RWPE2 (cell line): ENCODE data around the gene SIM2.
"Not testable (repeated sequence)": the region's sequence is repeated elsewhere in the genome, so short reads cannot be mapped to it uniquely, and the experiment has no call there.

Experiments
- ATAC-seq: fragments of 200-7000 bp; cut with Tn5 transposase; 3 replicates; pipeline ENCODE4 v1.9.1; 2021; ENCODE audit warnings: low read depth
- DNase-seq: peaks from one replicate; pipeline ENCODE4 v3.0.0-alpha.2; 2020; ENCODE audit warnings: low spot score
- H3K27ac ChIP-seq: fragments of 450-650 bp; 2 replicates; pipeline ENCODE4 v1.5.1; 2017; ENCODE audit warnings: mild to moderate bottlenecking; ENCODE audit not compliant: poor library complexity, severe bottlenecking
- H3K27me3 ChIP-seq: fragments of 250-450 bp; sonication (Bioruptor Pico); 2 replicates; pipeline ENCODE4 v1.5.1; 2021; ENCODE audit warnings: mild to moderate bottlenecking, moderate library complexity; ENCODE audit not compliant: insufficient read depth, poor library complexity, severe bottlenecking
- H3K36me3 ChIP-seq: fragments of 250-450 bp; sonication (Bioruptor Pico); 2 replicates; pipeline ENCODE4 v1.5.1; 2020; ENCODE audit warnings: low read depth, mild to moderate bottlenecking, moderate library complexity
- H3K4me1 ChIP-seq: fragments of 250-450 bp; sonication (Bioruptor Pico); 2 replicates; pipeline ENCODE4 v1.5.1; 2021; ENCODE audit warnings: mild to moderate bottlenecking, moderate library complexity; ENCODE audit not compliant: insufficient read depth, poor library complexity, severe bottlenecking
- H3K4me3 ChIP-seq: fragments of 250-450 bp; sonication (Bioruptor Pico); 2 replicates; pipeline ENCODE4 v1.5.1; 2021; ENCODE audit warnings: mild to moderate bottlenecking, moderate library complexity; ENCODE audit not compliant: severe bottlenecking
- H3K9me3 ChIP-seq: fragments of 250-450 bp; sonication (Bioruptor Pico); 2 replicates; pipeline ENCODE4 v1.5.1; 2021; ENCODE audit warnings: mild to moderate bottlenecking, moderate library complexity; ENCODE audit not compliant: severe bottlenecking
- TF ChIP-seq, protein P1 (sequence below): fragments of 450-650 bp; IDR thresholded peaks from one replicate; pipeline ENCODE4 v1.5.1; 2017; ENCODE audit warnings: mild to moderate bottlenecking, moderate library complexity; ENCODE audit not compliant: poor library complexity, severe bottlenecking

The SIM2 gene

GRCh38 chr21:36664662-36664990, 34.3 kb upstream of the SIM2 start:
- TF ChIP-seq, protein P1, sequence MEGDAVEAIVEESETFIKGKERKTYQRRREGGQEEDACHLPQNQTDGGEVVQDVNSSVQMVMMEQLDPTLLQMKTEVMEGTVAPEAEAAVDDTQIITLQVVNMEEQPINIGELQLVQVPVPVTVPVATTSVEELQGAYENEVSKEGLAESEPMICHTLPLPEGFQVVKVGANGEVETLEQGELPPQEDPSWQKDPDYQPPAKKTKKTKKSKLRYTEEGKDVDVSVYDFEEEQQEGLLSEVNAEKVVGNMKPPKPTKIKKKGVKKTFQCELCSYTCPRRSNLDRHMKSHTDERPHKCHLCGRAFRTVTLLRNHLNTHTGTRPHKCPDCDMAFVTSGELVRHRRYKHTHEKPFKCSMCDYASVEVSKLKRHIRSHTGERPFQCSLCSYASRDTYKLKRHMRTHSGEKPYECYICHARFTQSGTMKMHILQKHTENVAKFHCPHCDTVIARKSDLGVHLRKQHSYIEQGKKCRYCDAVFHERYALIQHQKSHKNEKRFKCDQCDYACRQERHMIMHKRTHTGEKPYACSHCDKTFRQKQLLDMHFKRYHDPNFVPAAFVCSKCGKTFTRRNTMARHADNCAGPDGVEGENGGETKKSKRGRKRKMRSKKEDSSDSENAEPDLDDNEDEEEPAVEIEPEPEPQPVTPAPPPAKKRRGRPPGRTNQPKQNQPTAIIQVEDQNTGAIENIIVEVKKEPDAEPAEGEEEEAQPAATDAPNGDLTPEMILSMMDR, result no peak
- no peaks in the 10 kb centered on the region for H3K27me3 ChIP-seq

GRCh38 chr21:36665806-36666205, 33.1 kb upstream of the SIM2 start:
- TF ChIP-seq, protein P1, result no peak
- no peak for ATAC-seq
- Histone ChIP-seq H3K4me3 (no peak overlapping the region), H3K27ac (no peak overlapping the region), H3K9me3 (no peaks in the 10 kb centered on the region), H3K27me3 (no peaks in the 10 kb centered on the region), H3K36me3 (no peaks in the 10 kb centered on the region), H3K4me1 (no peaks in the 10 kb centered on the region)
- no peak for DNase-seq

More at GRCh38 chr21:36664662-36664990, 34.3 kb upstream of the SIM2 start:
- H3K4me1 ChIP-seq, result no peaks in the 10 kb centered on the region
- no peak overlapping the region for H3K4me3 ChIP-seq
- ATAC-seq, result no peak
- H3K9me3 ChIP-seq, result no peaks in the 10 kb centered on the region
- H3K27ac ChIP-seq, result no peak overlapping the region
- H3K36me3 ChIP-seq, result no peaks in the 10 kb centered on the region
- DNase-seq, result no peak

DNA sequence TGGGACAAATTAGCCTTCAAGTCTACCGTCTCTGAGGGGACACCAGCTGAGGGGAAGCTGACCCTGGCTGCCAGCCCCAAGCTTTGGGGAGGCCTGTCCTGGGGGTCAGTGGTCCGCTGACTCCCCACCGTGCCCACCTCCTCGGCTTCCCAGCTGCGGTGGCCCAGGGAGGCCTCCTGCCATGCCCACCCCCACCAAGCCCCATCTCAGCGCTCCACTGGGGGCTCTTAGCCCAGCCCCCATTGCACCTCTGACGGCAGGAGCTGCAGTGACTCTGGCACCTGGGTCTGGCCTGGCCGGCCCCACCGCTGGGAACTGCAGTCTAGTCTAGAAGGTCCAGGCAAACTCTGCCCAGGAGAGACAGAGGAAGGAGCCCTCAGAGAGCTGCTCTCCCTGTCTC, 30.2 kb upstream of the SIM2 start:
- H3K36me3 ChIP-seq, result no peaks in the 10 kb centered on the region
- H3K4me1 ChIP-seq, result peaks cover 5% of the 10 kb centered on the region
- no peak overlapping the region for H3K4me3 ChIP-seq
- no peak overlapping the region for H3K27ac ChIP-seq
- ATAC-seq (no peak), DNase-seq (no peak)
- no peaks in the 10 kb centered on the region for H3K27me3 ChIP-seq
- TF ChIP-seq, protein P1, result no peak
- H3K9me3 ChIP-seq, result no peaks in the 10 kb centered on the region

DNA sequence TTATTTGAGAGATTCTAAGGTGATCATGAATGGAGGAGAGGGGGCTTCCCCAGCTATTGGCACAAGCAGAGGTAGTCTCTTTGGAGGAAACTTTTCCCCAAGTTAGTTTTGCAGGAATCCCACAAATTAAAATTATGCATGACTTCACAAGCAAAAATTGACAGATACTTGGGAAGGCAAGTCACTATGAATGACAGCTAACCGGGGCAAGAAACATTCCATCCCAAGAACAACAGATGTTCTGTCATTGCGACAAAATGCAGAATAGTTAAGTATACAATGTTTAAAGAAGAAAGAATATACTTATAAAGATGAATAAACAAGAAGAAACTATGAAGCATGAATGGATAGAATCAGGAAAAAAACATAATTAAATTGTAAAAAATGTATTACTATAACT, 27.1 kb upstream of the SIM2 start:
- DNase-seq (no peak), ATAC-seq (no peak)
- Histone ChIP-seq H3K4me1 (peaks cover 5% of the 10 kb centered on the region), H3K27me3 (no peaks in the 10 kb centered on the region), H3K4me3 (no peak overlapping the region), H3K36me3 (no peaks in the 10 kb centered on the region), H3K9me3 (no peaks in the 10 kb centered on the region), H3K27ac (no peak overlapping the region)
- TF ChIP-seq, protein P1, result no peak

GRCh38 chr21:36672296-36672695, 26.6 kb upstream of the SIM2 start:
- H3K36me3 ChIP-seq, H3K9me3 ChIP-seq, H3K27ac ChIP-seq, DNase-seq, H3K4me3 ChIP-seq, H3K4me1 ChIP-seq, H3K27me3 ChIP-seq: not testable (repeated sequence)
- peak; percentile 45; the same call in 1 of the 3 replicates for ATAC-seq
